ENCODE results near the gene DDIAS. TPM values are rescaled to one million over a fixed set of nuclear protein-coding genes. Genes with fewer than 3 reads are reported as not detected.

Gene DDIAS
- total and polyA plus RNA-seq, 10 of the 15 experiments (the other 5 are each of a cell fraction or from before 2014, with no cell fraction given), result 6.9 to 27.8 (median 12.9) TPM

DNA sequence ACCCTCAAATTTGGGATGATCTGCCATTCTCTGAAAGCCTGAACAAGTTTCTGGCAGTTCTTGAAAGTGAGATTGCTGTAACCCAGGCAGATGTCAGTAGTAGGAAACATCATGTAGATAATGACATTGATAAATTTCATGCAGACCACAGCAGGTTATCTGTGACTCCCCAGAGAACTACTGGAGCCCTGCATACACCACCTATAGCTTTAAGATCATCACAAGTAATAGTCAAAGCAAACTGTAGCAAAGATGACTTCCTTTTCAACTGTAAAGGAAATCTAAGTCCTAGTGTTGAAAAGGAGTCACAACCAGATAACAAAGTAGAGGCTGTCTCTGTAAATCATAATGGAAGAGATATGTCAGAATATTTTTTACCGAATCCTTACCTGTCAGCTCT, 31.0 kb downstream of the DDIAS start (continued):
- TF ChIP-seq, protein P1, sequence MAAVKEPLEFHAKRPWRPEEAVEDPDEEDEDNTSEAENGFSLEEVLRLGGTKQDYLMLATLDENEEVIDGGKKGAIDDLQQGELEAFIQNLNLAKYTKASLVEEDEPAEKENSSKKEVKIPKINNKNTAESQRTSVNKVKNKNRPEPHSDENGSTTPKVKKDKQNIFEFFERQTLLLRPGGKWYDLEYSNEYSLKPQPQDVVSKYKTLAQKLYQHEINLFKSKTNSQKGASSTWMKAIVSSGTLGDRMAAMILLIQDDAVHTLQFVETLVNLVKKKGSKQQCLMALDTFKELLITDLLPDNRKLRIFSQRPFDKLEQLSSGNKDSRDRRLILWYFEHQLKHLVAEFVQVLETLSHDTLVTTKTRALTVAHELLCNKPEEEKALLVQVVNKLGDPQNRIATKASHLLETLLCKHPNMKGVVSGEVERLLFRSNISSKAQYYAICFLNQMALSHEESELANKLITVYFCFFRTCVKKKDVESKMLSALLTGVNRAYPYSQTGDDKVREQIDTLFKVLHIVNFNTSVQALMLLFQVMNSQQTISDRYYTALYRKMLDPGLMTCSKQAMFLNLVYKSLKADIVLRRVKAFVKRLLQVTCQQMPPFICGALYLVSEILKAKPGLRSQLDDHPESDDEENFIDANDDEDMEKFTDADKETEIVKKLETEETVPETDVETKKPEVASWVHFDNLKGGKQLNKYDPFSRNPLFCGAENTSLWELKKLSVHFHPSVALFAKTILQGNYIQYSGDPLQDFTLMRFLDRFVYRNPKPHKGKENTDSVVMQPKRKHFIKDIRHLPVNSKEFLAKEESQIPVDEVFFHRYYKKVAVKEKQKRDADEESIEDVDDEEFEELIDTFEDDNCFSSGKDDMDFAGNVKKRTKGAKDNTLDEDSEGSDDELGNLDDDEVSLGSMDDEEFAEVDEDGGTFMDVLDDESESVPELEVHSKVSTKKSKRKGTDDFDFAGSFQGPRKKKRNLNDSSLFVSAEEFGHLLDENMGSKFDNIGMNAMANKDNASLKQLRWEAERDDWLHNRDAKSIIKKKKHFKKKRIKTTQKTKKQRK (IDR thresholded peaks at IDR 0.05; ENCODE audit: low read depth, low read length), result no peak

GRCh38 chr11:82936261-82936660, 34.7 kb downstream of the DDIAS start:
- H3K36me3 ChIP-seq (ENCODE audit: control insufficient read depth in 2 of 2, insufficient read depth in 2 of 2, low read length in 1 of 2), result peaks cover 0 to 2% of the 10 kb centered on the region in 2 experiments; a peak in 2 of 4 replicates
- no TSS peak for BruUV-seq (replicated peaks)
- in situ Hi-C loops (cut with MboI) (no loop called here), intact Hi-C loops (cut with micrococcal nuclease; ENCODE audit: unreplicated experiment) (no loop called here)
- no peaks in the 10 kb centered on the region for H3K4me1 ChIP-seq (ENCODE audit: control insufficient read depth, insufficient read depth, low read length)
- H3K27me3 ChIP-seq (replicated peaks in 1 of 2; ENCODE audit: control insufficient read depth in 2 of 2, insufficient read depth in 2 of 2, low read length in 1 of 2), result no peaks in the 10 kb centered on the region
- no peak overlapping the region for H3K27ac ChIP-seq (ENCODE audit: control insufficient read depth, insufficient read depth)
- no peak overlapping the region for H3K9ac ChIP-seq (ENCODE audit: control insufficient read depth, insufficient read depth, low read length)
- RAD21 ChIA-PET (ENCODE audit: unreplicated experiment), result no interaction called here
- no peaks in the 10 kb centered on the region for H4K20me1 ChIP-seq (ENCODE audit: control insufficient read depth, insufficient read depth)
- FAIRE-seq (no peak), ATAC-seq (no peak), DNase-seq (ENCODE audit: low read depth, low spot score) (no peak)
- CTCF ChIA-PET, result no interaction called here
- no peaks in the 10 kb centered on the region; the same call in 2 of the 3 replicates for H3K9me3 ChIP-seq (replicated peaks; ENCODE audit: control insufficient read depth, insufficient read depth, low read length)
- 80% methylated on average over 3 of the region's 3 CpGs for WGBS (ENCODE audit: insufficient coverage, insufficient replicate concordance, low lambda C conversion rate, missing lambda C conversion rate)
- no peak overlapping the region for H3K4me3 ChIP-seq
- no peaks in the 10 kb centered on the region for H3K79me2 ChIP-seq (ENCODE audit: control insufficient read depth, insufficient read depth, low read length)
- no peak overlapping the region for H2AFZ ChIP-seq (ENCODE audit: control insufficient read depth, low read depth, low read length)
- TF ChIP-seq STAT3 (IDR thresholded peaks at IDR 0.05; ENCODE audit: low read depth, low read length), result no peak
- no peak for TF ChIP-seq MTA3 (IDR thresholded peaks at IDR 0.05; ENCODE audit: borderline replicate concordance, low read length)
- TF ChIP-seq, protein P2, sequence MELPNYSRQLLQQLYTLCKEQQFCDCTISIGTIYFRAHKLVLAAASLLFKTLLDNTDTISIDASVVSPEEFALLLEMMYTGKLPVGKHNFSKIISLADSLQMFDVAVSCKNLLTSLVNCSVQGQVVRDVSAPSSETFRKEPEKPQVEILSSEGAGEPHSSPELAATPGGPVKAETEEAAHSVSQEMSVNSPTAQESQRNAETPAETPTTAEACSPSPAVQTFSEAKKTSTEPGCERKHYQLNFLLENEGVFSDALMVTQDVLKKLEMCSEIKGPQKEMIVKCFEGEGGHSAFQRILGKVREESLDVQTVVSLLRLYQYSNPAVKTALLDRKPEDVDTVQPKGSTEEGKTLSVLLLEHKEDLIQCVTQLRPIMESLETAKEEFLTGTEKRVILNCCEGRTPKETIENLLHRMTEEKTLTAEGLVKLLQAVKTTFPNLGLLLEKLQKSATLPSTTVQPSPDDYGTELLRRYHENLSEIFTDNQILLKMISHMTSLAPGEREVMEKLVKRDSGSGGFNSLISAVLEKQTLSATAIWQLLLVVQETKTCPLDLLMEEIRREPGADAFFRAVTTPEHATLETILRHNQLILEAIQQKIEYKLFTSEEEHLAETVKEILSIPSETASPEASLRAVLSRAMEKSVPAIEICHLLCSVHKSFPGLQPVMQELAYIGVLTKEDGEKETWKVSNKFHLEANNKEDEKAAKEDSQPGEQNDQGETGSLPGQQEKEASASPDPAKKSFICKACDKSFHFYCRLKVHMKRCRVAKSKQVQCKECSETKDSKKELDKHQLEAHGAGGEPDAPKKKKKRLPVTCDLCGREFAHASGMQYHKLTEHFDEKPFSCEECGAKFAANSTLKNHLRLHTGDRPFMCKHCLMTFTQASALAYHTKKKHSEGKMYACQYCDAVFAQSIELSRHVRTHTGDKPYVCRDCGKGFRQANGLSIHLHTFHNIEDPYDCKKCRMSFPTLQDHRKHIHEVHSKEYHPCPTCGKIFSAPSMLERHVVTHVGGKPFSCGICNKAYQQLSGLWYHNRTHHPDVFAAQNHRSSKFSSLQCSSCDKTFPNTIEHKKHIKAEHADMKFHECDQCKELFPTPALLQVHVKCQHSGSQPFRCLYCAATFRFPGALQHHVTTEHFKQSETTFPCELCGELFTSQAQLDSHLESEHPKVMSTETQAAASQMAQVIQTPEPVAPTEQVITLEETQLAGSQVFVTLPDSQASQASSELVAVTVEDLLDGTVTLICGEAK (IDR thresholded peaks at IDR 0.05; ENCODE audit: borderline replicate concordance), result no peak
- TF ChIP-seq, protein P3, sequence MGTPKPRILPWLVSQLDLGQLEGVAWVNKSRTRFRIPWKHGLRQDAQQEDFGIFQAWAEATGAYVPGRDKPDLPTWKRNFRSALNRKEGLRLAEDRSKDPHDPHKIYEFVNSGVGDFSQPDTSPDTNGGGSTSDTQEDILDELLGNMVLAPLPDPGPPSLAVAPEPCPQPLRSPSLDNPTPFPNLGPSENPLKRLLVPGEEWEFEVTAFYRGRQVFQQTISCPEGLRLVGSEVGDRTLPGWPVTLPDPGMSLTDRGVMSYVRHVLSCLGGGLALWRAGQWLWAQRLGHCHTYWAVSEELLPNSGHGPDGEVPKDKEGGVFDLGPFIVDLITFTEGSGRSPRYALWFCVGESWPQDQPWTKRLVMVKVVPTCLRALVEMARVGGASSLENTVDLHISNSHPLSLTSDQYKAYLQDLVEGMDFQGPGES (IDR thresholded peaks at IDR 0.05), result no peak
- no peak for TF ChIP-seq USF1 (IDR thresholded peaks at IDR 0.05; ENCODE audit: borderline replicate concordance, extremely low read length, insufficient read depth, low read depth, low read length)
- TF ChIP-seq ZNF207 (IDR thresholded peaks at IDR 0.05; ENCODE audit: borderline replicate concordance), result no peak
- TF ChIP-seq NR2C1 (IDR thresholded peaks at IDR 0.05), result no peak
- TF ChIP-seq EZH2 (IDR thresholded peaks at IDR 0.05; ENCODE audit: borderline replicate concordance, control insufficient read depth, low read depth, low read length), result no peak
- TF ChIP-seq CREB1 (IDR thresholded peaks at IDR 0.05; ENCODE audit: low read depth), result no peak
- no peak for TF ChIP-seq BMI1 (IDR thresholded peaks at IDR 0.05; ENCODE audit: borderline replicate concordance)
- TF ChIP-seq JUNB (IDR thresholded peaks at IDR 0.05), result no peak
- no peak for TF ChIP-seq MEF2B (IDR thresholded peaks at IDR 0.05; ENCODE audit: partially characterized antibody, poor library complexity, severe bottlenecking)
- TF ChIP-seq RBBP5 (conservative IDR thresholded peaks at IDR 0.05), result no peak
- no peak overlapping the region for H3K4me2 ChIP-seq (ENCODE audit: control insufficient read depth, insufficient read depth)
- SMC1A ChIA-PET (ENCODE audit: uncharacterized antibody, unreplicated experiment), result no interaction called here
- POLR2A ChIA-PET, result no interaction called here
